ENCODE measurements around the gene SSBP3. TPM values are rescaled to one million over a fixed set of nuclear protein-coding genes. Genes with fewer than 3 reads are reported as not detected.

The SSBP3 gene
- total and polyA plus RNA-seq, 5 experiments from 2014 or later = 16.1 to 93.8 (median 19.8) TPM

- H3K27me3 Mint-ChIP-seq = no peaks in the 10 kb centered on the region
- POLR2A ChIA-PET = interaction anchor here (0.5 to 1.7 kb wide), 6 partner anchors 9 to 197 kb away, joined by 3 to 11 read pairs (median 4); no protein-coding TSS in a partner anchor
- H3K4me3 Mint-ChIP-seq = peak overlapping the region in 5 of 10 donors; percentile 36 to 45 (median 39)
- H3K27ac Mint-ChIP-seq = peak overlapping the region; percentile 75 to 99 (median 89)
- DNase-seq (no peak), ATAC-seq (no peak)
- H3K36me3 Mint-ChIP-seq = no peaks in the 10 kb centered on the region
- peaks cover 53 to 95% (median 93%) of the 10 kb centered on the region in 4 donors for H3K4me1 Mint-ChIP-seq
- H3K9me3 Mint-ChIP-seq = no peaks in the 10 kb centered on the region
These were observed 113.9 kb downstream of the SSBP3 start for GRCh38 chr1:54292002-54292911.

- Mint-ChIP-seq H3K27ac (peak overlapping the region; percentile 62 to 99 (median 92)), H3K4me3 (peak overlapping the region in 8 of 10 donors; percentile 24 to 77 (median 47)), H3K9me3 (no peaks in the 10 kb centered on the region), H3K4me1 (peaks cover 55 to 95% (median 93%) of the 10 kb centered on the region in 4 donors), H3K27me3 (no peaks in the 10 kb centered on the region), H3K36me3 (no peaks in the 10 kb centered on the region)
- POLR2A ChIA-PET = interaction anchor here (0.5 to 2.2 kb wide), 9 partner anchors 9 to 198 kb away, joined by 3 to 11 read pairs (median 4); no protein-coding TSS in a partner anchor
- no peak for ATAC-seq
- no peak for DNase-seq
These were observed 114.8 kb downstream of the SSBP3 start for GRCh38 chr1:54291276-54292001.

GRCh38 chr1:54290506-54291184 is 115.5 kb downstream of the SSBP3 start:
- POLR2A ChIA-PET = interaction anchor here (1.0 to 2.2 kb wide), 4 partner anchors 9 to 199 kb away, joined by 4 to 10 read pairs (median 6); no protein-coding TSS in a partner anchor
- H3K9me3 Mint-ChIP-seq = no peaks in the 10 kb centered on the region
- peak overlapping the region; percentile 69 to 99 (median 92) for H3K27ac Mint-ChIP-seq
- no peaks in the 10 kb centered on the region for H3K36me3 Mint-ChIP-seq
- H3K27me3 Mint-ChIP-seq = no peaks in the 10 kb centered on the region
- ATAC-seq (peak in 1 of 2 donors; percentile 20), DNase-seq (peak in 5 of 10 donors; percentile 32 to 72 (median 54))
- peak overlapping the region; percentile 9 to 77 (median 62) for H3K4me3 Mint-ChIP-seq
- peaks cover 53 to 97% (median 94%) of the 10 kb centered on the region in 4 donors for H3K4me1 Mint-ChIP-seq

GRCh38 chr1:54289712-54290233 is 116.4 kb downstream of the SSBP3 start:
- DNase-seq (no peak), ATAC-seq (no peak)
- Mint-ChIP-seq H3K36me3 (no peaks in the 10 kb centered on the region), H3K27me3 (no peaks in the 10 kb centered on the region), H3K9me3 (no peaks in the 10 kb centered on the region), H3K27ac (peak overlapping the region; percentile 91 to 99 (median 97)), H3K4me3 (peak overlapping the region; percentile 4 to 82 (median 65)), H3K4me1 (peaks cover 51 to 97% (median 93%) of the 10 kb centered on the region in 4 donors)
- POLR2A ChIA-PET = interaction anchor here (2.1 to 3.7 kb wide), 3 partner anchors 8 to 13 kb away, joined by 7 to 24 read pairs (median 10); no protein-coding TSS in a partner anchor

GRCh38 chr1:54287801-54288211 is 118.4 kb downstream of the SSBP3 start:
- Mint-ChIP-seq H3K27me3 (no peaks in the 10 kb centered on the region), H3K9me3 (no peaks in the 10 kb centered on the region), H3K4me1 (peaks cover 48 to 96% (median 94%) of the 10 kb centered on the region in 4 donors), H3K27ac (peak overlapping the region; percentile 94 to 99 (median 98)), H3K4me3 (peak overlapping the region; percentile 77 to 90 (median 84)), H3K36me3 (no peaks in the 10 kb centered on the region)
- POLR2A ChIA-PET = interaction anchor here (0.8 to 4.4 kb wide), 10 partner anchors 10 to 201 kb away, joined by 3 to 24 read pairs (median 4); partner anchors contain the start of gene SSBP3
- peak in 3 of 10 donors; percentile 30 to 40 (median 35) for DNase-seq
- peak in 1 of 2 donors; percentile 31 for ATAC-seq

- H3K4me3 Mint-ChIP-seq = peak overlapping the region; percentile 77 to 90 (median 84)
- no peaks in the 10 kb centered on the region for H3K27me3 Mint-ChIP-seq
- ATAC-seq (peak; percentile 68 to 76), DNase-seq (peak; percentile 45 to 90 (median 74))
- H3K27ac Mint-ChIP-seq = peak overlapping the region; percentile 94 to 99 (median 98)
- no peaks in the 10 kb centered on the region for H3K9me3 Mint-ChIP-seq
- peaks cover 51 to 96% (median 94%) of the 10 kb centered on the region in 4 donors for H3K4me1 Mint-ChIP-seq
- no peaks in the 10 kb centered on the region for H3K36me3 Mint-ChIP-seq
- POLR2A ChIA-PET = interaction anchor here (0.6 to 4.4 kb wide), 14 partner anchors 11 to 202 kb away, joined by 3 to 24 read pairs (median 4); partner anchors contain the start of genes CYB5RL, MRPL37 and SSBP3
These were observed 119.0 kb downstream of the SSBP3 start for GRCh38 chr1:54287176-54287650.

- H3K9me3 Mint-ChIP-seq = no peaks in the 10 kb centered on the region
- H3K4me3 Mint-ChIP-seq = peak overlapping the region; percentile 77 to 90 (median 84)
- H3K27ac Mint-ChIP-seq = peak overlapping the region; percentile 94 to 99 (median 98)
- ATAC-seq = no peak
- H3K36me3 Mint-ChIP-seq = no peaks in the 10 kb centered on the region
- POLR2A ChIA-PET = interaction anchor here (0.7 to 4.4 kb wide), 12 partner anchors 12 to 201 kb away, joined by 3 to 24 read pairs (median 6); partner anchors contain the start of genes CYB5RL and MRPL37
- DNase-seq = no peak
- H3K27me3 Mint-ChIP-seq = no peaks in the 10 kb centered on the region
- peaks cover 43 to 92% (median 86%) of the 10 kb centered on the region in 4 donors for H3K4me1 Mint-ChIP-seq
These were observed 120.3 kb downstream of the SSBP3 start for GRCh38 chr1:54285815-54286345.

GRCh38 chr1:54284781-54285529 is 121.2 kb downstream of the SSBP3 start:
- Mint-ChIP-seq H3K4me3 (peak overlapping the region; percentile 77 to 90 (median 84)), H3K9me3 (no peaks in the 10 kb centered on the region), H3K27me3 (no peaks in the 10 kb centered on the region), H3K27ac (peak overlapping the region; percentile 91 to 99 (median 98)), H3K36me3 (peaks cover 0 to 9% (median 6%) of the 10 kb centered on the region in 3 donors), H3K4me1 (peaks cover 47 to 92% (median 86%) of the 10 kb centered on the region in 4 donors)
- POLR2A ChIA-PET = interaction anchor here (0.6 to 4.4 kb wide), 16 partner anchors 9 to 202 kb away, joined by 3 to 17 read pairs (median 6); partner anchors contain the start of genes CYB5RL and MRPL37
- ATAC-seq (peak; percentile 71 to 72), DNase-seq (peak; percentile 16 to 87 (median 70))

- Mint-ChIP-seq H3K36me3 (peaks cover 0 to 9% (median 7%) of the 10 kb centered on the region in 3 donors), H3K27me3 (no peaks in the 10 kb centered on the region), H3K27ac (peak overlapping the region; percentile 83 to 98 (median 90)), H3K4me1 (peaks cover 40 to 92% (median 84%) of the 10 kb centered on the region in 4 donors), H3K9me3 (no peaks in the 10 kb centered on the region), H3K4me3 (peak overlapping the region in 8 of 10 donors; percentile 48 to 77 (median 62))
- DNase-seq (no peak), ATAC-seq (no peak)
- POLR2A ChIA-PET = interaction anchor here (0.6 to 2.6 kb wide), 5 partner anchors 35 to 207 kb away, joined by 3 to 7 read pairs (median 5); partner anchors contain the start of gene SSBP3
These were observed 122.4 kb downstream of the SSBP3 start for GRCh38 chr1:54283635-54284385.

Measured in naive thymus-derived CD8-positive, alpha-beta T cell (primary cell).